SK-N-SH (cell line): ENCODE results near the gene GNB5. TPM values are rescaled to one million over a fixed set of nuclear protein-coding genes. Genes with fewer than 3 reads are reported as not detected.

ENCODE experiments used
- CTCF ChIA-PET: fragments of 300-600, 350-600 bp; formaldehyde crosslinking; extraction: SDS; loops from one replicate; lab custom pipeline; 2021; lab: Yijun Ruan, JAX
- POLR2A ChIA-PET: fragments of 350-600 bp; sonication (Branson Sonifier 250); formaldehyde crosslinking; extraction: SDS; loops from one replicate; lab custom pipeline; 2020; ENCODE audit warnings: antibody characterized with exemption, inconsistent platforms; lab: Yijun Ruan, JAX
- DNase-seq: peaks from one replicate; pipeline ENCODE4 v3.0.0; 2012
- H2AFZ ChIP-seq: fragments of 200-600 bp; sonication (generic); 2 replicates; pipeline ENCODE4 v1.8.1; 2016; ENCODE audit warnings: antibody characterized with exemption, mild to moderate bottlenecking, low read depth
- H3F3A ChIP-seq: fragments of 200-600 bp; sonication (generic); replicated peaks from 2 replicates; pipeline ENCODE3; 2016; ENCODE audit warnings: antibody characterized with exemption, mild to moderate bottlenecking; ENCODE audit not compliant: insufficient read depth
- H3K27ac ChIP-seq, 2 experiments: fragments of 200-500 bp in 1 of 2; fragments of 200-600 bp in 1 of 2; sonication (Bioruptor generic) in 1 of 2; sonication (generic), shearing (Covaris generic) in 1 of 2; 2 replicates each; pipeline versions ENCODE4 v1.5.1 to v1.6.1; 2014 to 2016; ENCODE audit warnings: low read depth in 2 of 2, inconsistent platforms in 1 of 2, low read length in 1 of 2, mild to moderate bottlenecking in 1 of 2, mixed read lengths in 1 of 2
- H3K27me3 ChIP-seq: fragments of 200-600 bp; sonication (generic), shearing (Covaris generic); 2 replicates; pipeline ENCODE4 v1.6.1; 2016; ENCODE audit warnings: mixed run types; ENCODE audit not compliant: insufficient read depth
- H3K36me3 ChIP-seq, 2 experiments: fragments of 200-500 bp in 1 of 2; fragments of 200-600 bp in 1 of 2; sonication (Bioruptor generic) in 1 of 2; sonication (generic) in 1 of 2; replicated peaks in 1 of 2; 2 replicates each; pipeline versions ENCODE3 to v1.5.1; 2014 to 2016; ENCODE audit warnings: low read length in 1 of 2, mild to moderate bottlenecking in 1 of 2; ENCODE audit not compliant: insufficient read depth in 2 of 2, control insufficient read depth in 1 of 2
- H3K4me1 ChIP-seq, 2 experiments: fragments of 200-500 bp in 1 of 2; fragments of 200-600 bp in 1 of 2; sonication (Bioruptor generic) in 1 of 2; sonication (generic), shearing (Covaris generic) in 1 of 2; 2 replicates each; pipeline versions ENCODE4 v1.5.1 to v1.6.1; 2014 to 2016; ENCODE audit warnings: low read depth in 1 of 2, low read length in 1 of 2, mixed run types in 1 of 2; ENCODE audit not compliant: insufficient read depth in 2 of 2, control insufficient read depth in 1 of 2
- H3K4me2 ChIP-seq: fragments of 200-600 bp; sonication (generic), shearing (Covaris generic); 2 replicates; pipeline ENCODE4 v1.6.1; 2017; ENCODE audit warnings: mixed run types
- H3K4me3 ChIP-seq, 2 experiments: fragments of 200-500 bp in 1 of 2; fragments of 200-600 bp in 1 of 2; sonication (Bioruptor generic) in 1 of 2; sonication (generic), shearing (Covaris generic) in 1 of 2; 2 replicates each; pipeline versions ENCODE4 v1.5.1 to v1.8.1; 2014 to 2016; ENCODE audit warnings: low read depth in 2 of 2, inconsistent platforms in 1 of 2, low read length in 1 of 2, mild to moderate bottlenecking in 1 of 2, mixed read lengths in 1 of 2, moderate library complexity in 1 of 2
- H3K79me2 ChIP-seq: fragments of 200-600 bp; sonication (generic); 2 replicates; pipeline ENCODE4 v1.8.1; 2017; ENCODE audit warnings: mild to moderate bottlenecking; ENCODE audit not compliant: insufficient read depth
- H3K9ac ChIP-seq: fragments of 200-600 bp; sonication (generic); 2 replicates; pipeline ENCODE4 v1.6.1; 2017; ENCODE audit warnings: mixed run types
- H3K9me2 ChIP-seq: fragments of 200-600 bp; sonication (generic); 2 replicates; pipeline ENCODE4 v1.6.1; 2017; ENCODE audit warnings: mixed run types
- H3K9me3 ChIP-seq: fragments of 200-600 bp; sonication (generic); 2 replicates; pipeline ENCODE4 v1.6.1; 2017; ENCODE audit warnings: mixed run types, mild to moderate bottlenecking, moderate library complexity
- H4K20me1 ChIP-seq: fragments of 200-600 bp; sonication (generic); 2 replicates; pipeline ENCODE4 v1.6.1; 2017; ENCODE audit warnings: mild to moderate bottlenecking, mixed run types; ENCODE audit not compliant: insufficient read depth
- EZH2phosphoT487 ChIP-seq: fragments of 200-600 bp; sonication (generic); IDR thresholded peaks from 2 replicates; pipeline ENCODE4 v1.6.1; 2017; ENCODE audit warnings: low read depth, mixed run types, mild to moderate bottlenecking, antibody characterized with exemption, moderate library complexity, borderline replicate concordance
- FOXM1 ChIP-seq: IDR thresholded peaks from 2 replicates; pipeline ENCODE4 v1.4.0; 2012; ENCODE audit warnings: low read depth, mild to moderate bottlenecking
- GATA2 ChIP-seq: sonication (generic); formaldehyde crosslinking; IDR thresholded peaks from 2 replicates; pipeline ENCODE4 v1.5.0; 2020; ENCODE audit warnings: mild to moderate bottlenecking, missing genetic modification reagents
- IRF3 ChIP-seq: fragments of 150-350 bp; IDR thresholded peaks from 2 replicates; pipeline ENCODE4 v1.6.1; 2016; ENCODE audit warnings: mild to moderate bottlenecking, low read depth, low read length
- MEF2A ChIP-seq: IDR thresholded peaks from 2 replicates; pipeline ENCODE4 v1.4.0; 2012; ENCODE audit warnings: low read depth, borderline replicate concordance
- NRF1 ChIP-seq: IDR thresholded peaks from 2 replicates; pipeline ENCODE4 v1.6.1; 2012; ENCODE audit warnings: low read depth, mild to moderate bottlenecking, low read length
- RCOR1 ChIP-seq: fragments of 150-350 bp; IDR thresholded peaks from 2 replicates; pipeline ENCODE4 v1.6.1; 2017; ENCODE audit warnings: antibody characterized with exemption, low read length
- RXRA ChIP-seq: IDR thresholded peaks from 2 replicates; pipeline ENCODE4 v1.4.0; 2012; ENCODE audit warnings: low read depth, mild to moderate bottlenecking, borderline replicate concordance
- TCF12 ChIP-seq: IDR thresholded peaks from 2 replicates; pipeline ENCODE4 v1.4.0; 2012
- USF1 ChIP-seq: IDR thresholded peaks from 2 replicates; pipeline ENCODE4 v1.4.0; 2012; ENCODE audit warnings: low read depth, borderline replicate concordance
- YY1 ChIP-seq: IDR thresholded peaks from 2 replicates; pipeline ENCODE4 v1.4.0; 2012; ENCODE audit warnings: low read depth, mild to moderate bottlenecking
- WGBS: methylation state at CpG from one replicate; pipeline ENCODE4 v1.1.6; 2017; ENCODE audit warnings: low lambda C conversion rate; 5-methylcytosine and 5-hydroxymethylcytosine counted together
- polyA plus RNA-seq, 3 experiments: library from polyadenylated mRNA; depleted of rRNA; stranded (reverse); fragments of >200 nt; gene quantifications; 2 replicates each; pipeline ENCODE4 v1.2.3, GENCODE V29; 2012
- TF ChIP-seq, protein P1 (sequence below): fragments of 150-350 bp; IDR thresholded peaks from 2 replicates; pipeline ENCODE4 v1.6.1; 2017; ENCODE audit warnings: antibody characterized with exemption, low read length, low read depth, borderline replicate concordance

GNB5 gene
- polyA plus RNA-seq, 1 of the 3 experiments (the other 2 are of a cell fraction): 73.7 TPM

GRCh38 chr15:52154896-52155865 lies 36.0 kb downstream of the GNB5 start:
- Histone ChIP-seq H3K9me2 (no peaks in the 10 kb centered on the region), H3K27ac (no peak overlapping the region), H4K20me1 (no peaks in the 10 kb centered on the region), H3K27me3 (no peaks in the 10 kb centered on the region), H3K36me3 (peaks cover 13 to 16% of the 10 kb centered on the region in 2 experiments), H3K4me1 (no peaks in the 10 kb centered on the region)
- WGBS: 85% methylated on average over 8 of the region's 8 CpGs
- CTCF ChIA-PET: interaction anchor here (0.9 to 1.7 kb wide), 4 partner anchors 9 to 505 kb away, joined by 3 to 5 read pairs (median 4); no protein-coding TSS in a partner anchor
- no peak for TF ChIP-seq FOXM1
- TF ChIP-seq YY1: no peak
- no peak for TF ChIP-seq EZH2phosphoT487
- no peak for TF ChIP-seq USF1
- TF ChIP-seq RXRA: no peak
- TF ChIP-seq IRF3: no peak
- TF ChIP-seq GATA2: no peak
- TF ChIP-seq RCOR1: no peak
- no peak for TF ChIP-seq NRF1
- TF ChIP-seq, protein P1, sequence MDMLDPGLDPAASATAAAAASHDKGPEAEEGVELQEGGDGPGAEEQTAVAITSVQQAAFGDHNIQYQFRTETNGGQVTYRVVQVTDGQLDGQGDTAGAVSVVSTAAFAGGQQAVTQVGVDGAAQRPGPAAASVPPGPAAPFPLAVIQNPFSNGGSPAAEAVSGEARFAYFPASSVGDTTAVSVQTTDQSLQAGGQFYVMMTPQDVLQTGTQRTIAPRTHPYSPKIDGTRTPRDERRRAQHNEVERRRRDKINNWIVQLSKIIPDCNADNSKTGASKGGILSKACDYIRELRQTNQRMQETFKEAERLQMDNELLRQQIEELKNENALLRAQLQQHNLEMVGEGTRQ: no peak
- TF ChIP-seq MEF2A: no peak
- no peak for TF ChIP-seq TCF12
- TF ChIP-seq, all 33 proteins: peak for 0
- H2AFZ ChIP-seq: no peak overlapping the region
- DNase-seq: no peak
- H3K79me2 ChIP-seq: peaks cover 7% of the 10 kb centered on the region; the same call in 1 of the 2 replicates
- no peak overlapping the region for H3K4me2 ChIP-seq
- POLR2A ChIA-PET: no interaction called here
- H3K4me3 ChIP-seq: no peak overlapping the region
- no peaks in the 10 kb centered on the region for H3K9me3 ChIP-seq
- no peak overlapping the region for H3K9ac ChIP-seq
- no peaks in the 10 kb centered on the region for H3F3A ChIP-seq
